ENCODE results near the gene OR5P2. TPM values are rescaled to one million over a fixed set of nuclear protein-coding genes. Genes with fewer than 3 reads are reported as not detected.

OR5P2 gene
- total and polyA plus RNA-seq, 4 donors = 0.83 to 17.3 TPM; not detected in 2

- Histone ChIP-seq H3K9ac (ENCODE audit: insufficient read depth in 1 of 2, low read length in 2 of 2) (no peak overlapping the region), H3K4me3 (no peak overlapping the region), H3K27me3 (ENCODE audit: control insufficient read depth in 3 of 3, insufficient read depth in 3 of 3, low read length in 2 of 3) (no peaks in the 10 kb centered on the region), H3K27ac (ENCODE audit: low read depth in 1 of 2, low read length in 1 of 2) (no peak overlapping the region), H3K9me3 (ENCODE audit: control insufficient read depth in 4 of 4, insufficient read depth in 3 of 4, low read length in 3 of 4) (peaks cover 0 to 2% (median 0%) of the 10 kb centered on the region in 4 donors), H3K4me1 (ENCODE audit: control insufficient read depth in 5 of 5, insufficient read depth in 5 of 5, low read length in 5 of 5) (no peaks in the 10 kb centered on the region), H3K36me3 (ENCODE audit: control insufficient read depth in 4 of 4, insufficient read depth in 4 of 4, low read length in 4 of 4) (no peaks in the 10 kb centered on the region)
- no peak for DNase-seq
- no peak for ATAC-seq (ENCODE audit: insufficient read depth, low FRiP score)
- no peak for TF ChIP-seq CTCF (IDR thresholded peaks at IDR 0.05; ENCODE audit: control extremely low read depth, extremely low read depth)
- WGBS, 2 donors = 88 to 89% methylated on average over 2 of the region's 2 CpGs
Measured at GRCh38 chr11:7749456-7749855, 47.3 kb downstream of the OR5P2 start.

Other genes starting within 250 kb of the OR5P2 start
- 10 to 100 TPM; 14.9 to 15.5 TPM for gene CYB5R2, start 123.4 kb downstream of the OR5P2 start, total RNA-seq
- gene CYB5R2, start 123.4 kb downstream of the OR5P2 start, polyA plus RNA-seq = 10 to 100 TPM in 1 of 2 donors, 1 to 10 TPM in 1; 7.1 to 12.5 TPM
- 10 to 100 TPM in 1 of 2 donors, 1 to 10 TPM in 1; 2.5 to 21.1 TPM for gene OVCH2, start 90.5 kb downstream of the OR5P2 start, total RNA-seq
- 1 to 10 TPM in 1 of 2 donors, under 1 TPM in 1; 0.06 to 1.7 TPM for gene OVCH2, start 90.5 kb downstream of the OR5P2 start, polyA plus RNA-seq
- gene OR5P3, start 33.9 kb upstream of the OR5P2 start, total RNA-seq = 10 to 100 TPM in 1 of 2 donors, under 1 TPM in 1; 0.83 to 24.7 TPM
- gene OR5P3, start 33.9 kb upstream of the OR5P2 start, polyA plus RNA-seq = not detected
- not detected for gene OR10A6, start 134.3 kb upstream of the OR5P2 start, total RNA-seq
- gene OR10A6, start 134.3 kb upstream of the OR5P2 start, polyA plus RNA-seq = not detected
- gene OR10A3, start 144.8 kb upstream of the OR5P2 start, total RNA-seq = not detected
- gene OR10A3, start 144.8 kb upstream of the OR5P2 start, polyA plus RNA-seq = not detected
- gene NLRP10, start 168.5 kb upstream of the OR5P2 start, total RNA-seq = not detected
- not detected for gene NLRP10, start 168.5 kb upstream of the OR5P2 start, polyA plus RNA-seq
- gene EIF3F, start 190.4 kb upstream of the OR5P2 start, total RNA-seq = 100 to 1,000 TPM; 209 to 260 TPM
- gene EIF3F, start 190.4 kb upstream of the OR5P2 start, polyA plus RNA-seq = 100 to 1,000 TPM; 166 to 471 TPM

Data from lung (tissue), 12 donors.